C4-2B (cell line): ENCODE data around the gene FAM186B.

Experiments
- ZFX ChIP-seq: fragments of 450-650 bp; IDR thresholded peaks from 2 replicates; pipeline ENCODE4 v1.6.1; 2017
- TF ChIP-seq, protein P1 (sequence below): fragments of 450-650 bp; conservative IDR thresholded peaks from 2 replicates; pipeline ENCODE4 v1.5.1; 2017; ENCODE audit warnings: mild to moderate bottlenecking

DNA sequence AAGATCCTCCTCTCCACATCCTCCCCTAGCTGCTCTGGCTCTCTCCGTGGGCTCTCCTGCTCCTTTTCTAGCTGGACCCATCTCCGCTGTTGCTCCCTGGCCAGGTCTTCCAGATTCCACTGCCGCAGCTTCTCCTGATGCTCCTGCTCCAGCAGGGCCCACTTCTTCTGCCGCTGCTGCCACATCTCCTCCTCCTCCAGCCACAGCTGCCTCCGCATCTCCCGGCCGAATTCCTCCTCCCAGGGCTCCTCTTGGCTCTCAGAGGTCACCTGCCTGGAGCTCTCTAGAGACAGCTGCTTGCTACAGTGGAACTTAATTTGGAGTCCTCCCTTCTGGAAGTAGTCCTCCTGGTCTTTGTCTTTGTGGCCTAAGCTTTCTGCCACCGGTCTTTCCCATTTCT is 5.5 kb downstream of the FAM186B start:
- TF ChIP-seq, protein P1, sequence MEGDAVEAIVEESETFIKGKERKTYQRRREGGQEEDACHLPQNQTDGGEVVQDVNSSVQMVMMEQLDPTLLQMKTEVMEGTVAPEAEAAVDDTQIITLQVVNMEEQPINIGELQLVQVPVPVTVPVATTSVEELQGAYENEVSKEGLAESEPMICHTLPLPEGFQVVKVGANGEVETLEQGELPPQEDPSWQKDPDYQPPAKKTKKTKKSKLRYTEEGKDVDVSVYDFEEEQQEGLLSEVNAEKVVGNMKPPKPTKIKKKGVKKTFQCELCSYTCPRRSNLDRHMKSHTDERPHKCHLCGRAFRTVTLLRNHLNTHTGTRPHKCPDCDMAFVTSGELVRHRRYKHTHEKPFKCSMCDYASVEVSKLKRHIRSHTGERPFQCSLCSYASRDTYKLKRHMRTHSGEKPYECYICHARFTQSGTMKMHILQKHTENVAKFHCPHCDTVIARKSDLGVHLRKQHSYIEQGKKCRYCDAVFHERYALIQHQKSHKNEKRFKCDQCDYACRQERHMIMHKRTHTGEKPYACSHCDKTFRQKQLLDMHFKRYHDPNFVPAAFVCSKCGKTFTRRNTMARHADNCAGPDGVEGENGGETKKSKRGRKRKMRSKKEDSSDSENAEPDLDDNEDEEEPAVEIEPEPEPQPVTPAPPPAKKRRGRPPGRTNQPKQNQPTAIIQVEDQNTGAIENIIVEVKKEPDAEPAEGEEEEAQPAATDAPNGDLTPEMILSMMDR, result no peak
- TF ChIP-seq ZFX, result no peak
